NCI-H2171 (cell line): ENCODE measurements around the gene JAZF1.
"Not testable (repeated sequence)": the region's sequence is repeated elsewhere in the genome, so short reads cannot be mapped to it uniquely, and the experiment has no call there.

Source experiments
- DNase-seq: peaks from one replicate; lab custom pipeline; 2025; lab: John Stamatoyannopoulos, UW

Gene JAZF1

DNA sequence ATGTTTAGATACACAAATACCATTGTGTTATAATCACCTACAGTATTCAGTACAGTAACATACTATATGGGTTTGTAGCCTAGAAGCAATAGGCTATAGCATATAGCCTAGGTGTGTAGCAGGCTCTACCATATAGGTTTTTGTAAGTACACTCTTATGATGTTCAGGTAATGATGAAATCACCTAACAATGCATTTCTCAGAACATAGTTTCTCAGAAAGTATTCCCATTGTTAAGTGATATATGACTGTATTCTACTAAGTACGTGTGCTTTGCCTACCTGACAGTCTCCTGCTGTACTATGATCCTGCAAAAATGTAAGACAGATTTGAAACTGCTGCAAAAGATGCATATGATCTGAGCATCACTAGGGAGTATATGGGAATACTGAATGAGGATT is 137.9 kb downstream of the JAZF1 start:
- DNase-seq = no peak

DNA sequence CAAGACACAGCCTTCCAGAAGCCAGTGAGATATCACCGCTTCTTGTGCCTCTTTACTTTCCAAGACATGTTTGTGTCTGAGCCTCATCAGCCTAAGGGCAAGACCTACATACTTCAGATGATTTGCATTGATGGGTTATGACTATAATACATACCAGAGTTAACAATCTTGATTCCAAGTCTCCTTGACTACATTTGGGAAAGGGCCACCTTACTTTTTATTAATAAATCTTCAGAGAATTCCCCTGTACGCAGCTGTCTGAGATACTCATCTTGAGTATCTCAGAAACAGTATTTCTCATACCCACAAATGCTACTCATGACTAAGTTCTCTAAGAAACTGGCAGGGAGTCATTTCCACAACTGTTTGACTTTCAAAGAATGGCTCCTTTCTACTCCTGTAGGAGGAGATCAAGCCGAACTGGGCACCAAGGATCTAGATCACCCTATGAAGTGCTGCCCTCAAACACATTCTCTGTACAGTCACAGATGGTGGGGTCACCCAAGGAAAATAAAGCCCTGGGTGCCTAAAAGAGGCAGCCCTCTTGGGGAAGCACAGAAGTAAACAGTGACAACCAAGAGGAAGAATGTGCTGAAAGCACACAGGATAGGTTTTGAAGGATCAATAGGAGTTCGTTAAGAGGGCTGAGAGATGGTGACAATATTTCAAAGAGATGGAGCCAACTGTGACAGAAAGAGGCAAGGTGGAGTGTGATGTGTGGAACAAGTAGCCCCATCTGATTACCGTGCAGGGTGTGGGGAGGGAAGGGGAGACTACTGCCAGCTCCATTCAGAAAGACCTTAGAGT is 138.9 kb downstream of the JAZF1 start:
- DNase-seq = no peak

DNA sequence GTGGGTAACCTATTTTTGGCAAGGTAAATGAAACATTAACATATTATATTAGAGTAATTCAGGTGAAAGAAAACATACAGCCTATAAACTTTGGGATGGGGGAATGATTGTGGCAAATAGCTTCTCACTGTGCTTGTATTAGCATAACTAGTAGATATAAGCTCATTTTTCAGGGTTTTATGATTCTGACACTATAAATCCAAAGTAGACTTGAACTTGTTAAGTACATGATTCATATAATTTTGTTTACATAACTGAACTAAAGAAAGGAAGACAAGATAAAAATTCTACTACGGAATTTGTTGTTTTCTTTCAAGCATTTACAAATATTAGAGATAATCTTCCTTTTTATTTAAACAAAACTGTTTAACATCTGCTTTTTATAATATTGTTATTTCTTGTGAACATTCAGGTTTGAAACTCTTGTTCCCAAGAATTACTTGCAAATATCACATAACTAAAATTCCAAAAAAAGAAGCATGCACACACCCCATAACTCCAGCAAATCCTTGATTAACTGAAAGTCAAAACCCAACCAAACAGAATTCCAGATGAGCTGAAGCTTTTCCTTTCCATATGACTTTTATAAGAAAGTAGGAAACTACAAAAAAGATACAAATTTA is 142.3 kb downstream of the JAZF1 start:
- DNase-seq = no peak

DNA sequence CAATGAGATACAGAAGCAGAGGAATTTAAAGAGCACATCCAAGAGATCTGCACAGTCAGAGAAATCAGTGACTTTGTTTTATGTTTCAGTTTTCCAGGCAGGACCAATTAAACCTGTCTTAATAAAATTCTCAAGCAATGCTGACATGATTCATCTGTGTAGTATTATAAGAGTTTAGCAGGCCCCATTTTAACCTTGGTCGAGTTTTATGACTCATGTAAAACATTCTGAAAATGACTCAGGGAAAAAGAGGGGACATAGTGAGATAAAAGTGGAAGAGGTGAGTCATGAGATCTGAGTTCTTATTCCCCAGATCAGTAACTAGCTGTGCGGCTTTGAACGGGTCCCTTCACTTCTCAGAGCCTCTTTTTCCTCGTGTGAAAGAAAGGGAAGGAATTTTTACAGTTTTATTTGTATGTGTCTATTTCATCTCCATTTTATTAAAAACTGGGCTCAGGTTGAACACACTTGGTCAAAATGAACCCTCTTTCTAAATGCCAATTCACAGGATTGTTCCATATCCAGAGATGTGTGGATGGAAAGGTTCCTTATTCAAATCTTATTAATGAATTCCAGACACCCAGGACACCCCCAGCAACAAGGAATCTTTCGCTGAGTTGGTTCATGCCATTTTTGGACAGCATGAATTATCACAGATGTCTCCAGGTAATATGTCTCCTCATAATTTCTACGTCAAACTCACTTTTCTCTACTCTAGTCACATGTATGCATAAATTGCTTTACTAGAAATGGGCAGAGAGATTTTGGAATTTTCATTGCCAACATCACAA is 143.2 kb downstream of the JAZF1 start:
- DNase-seq = no peak

DNA sequence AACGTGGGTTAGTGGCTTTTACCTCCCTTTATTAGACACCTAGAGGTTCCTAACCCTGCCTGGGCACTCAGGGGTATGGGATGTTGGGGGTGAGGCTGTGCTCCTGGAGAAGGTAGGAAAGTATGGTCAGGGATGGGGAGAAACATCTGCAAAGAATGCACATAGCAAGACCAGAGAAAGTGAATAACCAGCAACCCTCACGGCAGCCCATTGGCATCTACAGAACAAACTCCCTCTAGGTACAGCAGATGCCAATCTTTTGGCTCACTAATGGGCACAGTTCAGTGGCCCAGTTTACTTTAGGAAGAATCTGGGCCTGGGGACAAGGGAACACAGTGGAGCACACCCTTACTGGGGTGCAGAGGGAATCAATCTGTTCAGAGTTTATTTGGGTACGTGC is 143.9 kb downstream of the JAZF1 start:
- no peak for DNase-seq

DNA sequence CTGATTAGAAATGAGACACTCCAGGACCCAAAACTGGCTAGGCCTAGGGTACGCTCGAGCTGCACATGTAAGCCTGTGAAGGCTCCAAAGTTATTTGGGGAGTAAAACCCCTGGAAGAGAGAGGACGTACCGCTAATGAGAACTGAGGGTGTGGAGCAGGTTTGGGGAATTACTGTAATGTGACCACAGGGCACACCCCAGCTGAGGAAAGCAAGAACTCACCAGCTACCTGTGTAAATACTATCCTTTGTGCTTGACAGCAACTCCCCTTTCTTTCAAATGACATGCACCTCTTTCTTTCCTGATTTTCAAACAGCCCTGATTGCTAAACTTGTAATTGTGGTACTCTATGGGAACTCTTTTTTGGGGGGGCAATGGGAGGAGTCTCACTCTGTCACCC is 147.2 kb downstream of the JAZF1 start:
- DNase-seq = no peak

DNA sequence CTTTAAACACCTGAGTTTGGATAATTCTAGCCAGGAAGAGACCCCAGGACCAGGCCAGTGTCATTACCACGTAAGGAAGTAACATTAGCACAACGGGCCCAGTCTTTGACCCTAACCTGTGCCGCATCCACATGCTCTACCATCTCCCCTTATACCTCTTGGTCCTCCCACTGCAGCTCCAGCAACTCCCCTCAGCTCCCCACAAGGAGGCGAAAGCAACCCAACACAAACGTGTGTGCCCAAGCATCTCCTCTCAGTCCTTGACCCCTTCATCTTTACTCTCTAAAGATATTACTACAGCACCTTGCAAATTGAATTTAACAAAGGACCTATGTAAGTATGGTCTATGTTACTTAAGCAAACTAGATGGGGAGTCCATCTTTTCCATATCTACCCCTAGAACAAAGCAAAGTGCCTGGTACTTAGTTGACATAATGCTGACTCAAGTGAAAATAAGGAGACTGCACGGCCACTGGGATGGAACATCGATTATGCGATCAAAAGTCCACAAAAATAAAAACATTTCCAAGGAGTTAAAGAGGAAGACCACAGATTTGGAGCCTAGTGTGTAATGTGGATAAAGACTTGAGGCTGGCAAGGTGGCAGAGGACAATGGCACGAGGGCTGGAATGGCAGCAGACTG is 147.7 kb downstream of the JAZF1 start:
- DNase-seq = no peak

DNA sequence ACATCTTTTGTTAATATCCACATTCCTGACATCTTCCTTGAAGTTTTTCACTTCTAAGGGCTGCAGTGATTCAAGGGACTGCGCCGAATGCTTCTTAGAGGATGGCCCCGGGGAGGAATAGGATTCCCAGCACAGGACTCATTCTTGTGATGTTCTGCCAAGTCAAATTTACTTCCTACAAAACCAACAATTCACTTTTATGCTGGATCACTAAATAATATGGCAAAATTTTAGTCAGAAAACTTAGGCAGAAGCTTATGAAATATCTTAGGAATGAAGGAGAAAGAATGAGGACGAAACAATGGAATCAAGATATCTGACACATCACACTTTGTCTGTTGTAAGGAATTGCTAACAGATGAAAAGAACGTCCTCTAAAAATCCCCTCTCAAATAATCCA is 151.5 kb downstream of the JAZF1 start:
- DNase-seq = no peak

DNA sequence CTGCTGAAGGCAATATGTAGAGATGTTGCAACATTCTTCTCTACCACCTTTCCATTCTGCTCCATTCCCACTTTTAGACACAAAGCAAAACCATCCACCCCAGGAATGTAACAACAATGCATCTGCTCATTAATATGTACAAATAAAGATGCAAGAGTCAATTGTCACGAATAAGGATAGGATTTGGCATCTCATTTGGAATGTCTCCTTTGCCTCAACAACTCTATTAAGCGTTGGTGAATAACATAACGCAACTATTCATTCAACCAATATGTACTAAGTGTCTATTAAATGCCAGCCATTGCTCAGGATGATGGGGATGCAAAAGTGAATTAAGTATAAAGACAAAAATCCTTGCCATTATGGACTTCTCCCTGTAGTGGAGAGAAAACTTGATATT is 152.1 kb downstream of the JAZF1 start:
- DNase-seq = no peak

DNA sequence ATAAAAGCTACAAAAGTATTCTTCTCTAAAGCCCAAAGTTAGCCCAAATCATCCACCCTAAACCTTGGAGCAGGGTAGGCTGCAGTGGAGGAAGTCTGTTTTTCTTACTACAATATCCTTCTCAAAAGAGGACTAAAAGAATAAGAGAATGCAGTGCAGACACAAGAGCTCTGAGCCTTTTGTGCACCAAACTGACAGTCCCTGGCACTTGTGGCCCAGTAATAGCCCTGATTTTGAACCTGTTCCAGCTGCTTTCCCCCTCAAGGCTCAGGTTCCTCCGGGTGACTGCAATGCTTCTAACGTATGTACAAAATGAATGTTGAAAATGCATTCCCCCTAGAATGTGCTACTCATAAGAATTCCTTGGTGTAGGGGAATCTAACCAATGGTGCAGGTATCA is 154.4 kb downstream of the JAZF1 start:
- no peak for DNase-seq

DNA sequence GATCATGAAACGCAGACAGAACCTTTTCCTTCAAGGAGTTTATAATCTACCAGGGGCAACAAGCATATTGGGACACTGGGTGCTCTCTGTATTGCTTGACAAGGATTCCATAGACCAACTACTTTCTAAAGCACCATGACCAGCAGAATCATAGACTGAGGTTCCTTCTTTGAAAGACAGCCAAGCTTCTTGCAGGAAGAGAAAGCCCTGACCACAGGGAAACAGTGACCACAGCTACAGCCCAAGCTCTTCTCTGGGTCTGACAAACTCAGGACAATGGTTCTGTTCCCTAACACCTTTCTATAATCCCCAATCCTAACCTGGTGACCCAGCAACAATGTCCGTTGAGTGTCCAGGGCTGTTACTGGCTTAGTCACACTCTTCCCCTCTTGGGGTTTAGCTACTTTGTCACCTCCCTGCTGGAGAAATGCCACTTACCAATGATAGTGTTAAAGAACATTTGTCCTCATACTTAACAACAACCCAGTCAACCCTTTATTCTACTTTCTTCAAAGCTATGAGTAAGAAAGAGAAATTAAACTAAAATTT is 155.7 kb downstream of the JAZF1 start:
- DNase-seq = no peak

DNA sequence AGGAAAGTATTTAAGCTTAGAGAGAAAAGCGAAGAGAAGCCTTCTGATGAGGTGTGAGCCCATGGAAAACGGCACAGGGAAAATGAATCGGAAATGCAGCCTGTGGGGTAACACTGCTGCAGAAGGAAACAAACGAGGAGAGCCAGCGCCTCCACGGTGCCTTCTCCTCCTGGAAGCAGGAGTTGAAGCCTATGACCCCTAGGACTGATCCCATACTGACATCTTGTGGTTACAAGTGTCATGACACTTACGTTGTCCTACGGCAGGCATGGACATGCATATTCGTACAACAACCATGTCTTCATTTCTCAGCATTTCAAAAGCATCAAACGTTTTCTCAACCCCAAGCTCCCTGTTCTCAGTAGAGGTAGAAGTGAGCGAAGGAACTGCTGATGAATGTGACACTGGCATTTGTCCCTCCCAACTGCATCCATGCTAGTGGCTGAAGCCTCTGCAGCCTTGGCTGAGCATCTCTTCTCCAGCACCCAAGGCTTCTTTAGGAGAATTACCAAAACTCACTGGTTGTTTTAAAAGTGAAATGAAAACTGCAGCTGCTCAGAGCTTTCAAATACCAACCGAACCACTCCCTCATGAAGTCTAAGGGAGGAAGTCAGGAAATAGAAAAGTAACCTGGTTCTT is 160.2 kb downstream of the JAZF1 start:
- peak; percentile 61 for DNase-seq

DNA sequence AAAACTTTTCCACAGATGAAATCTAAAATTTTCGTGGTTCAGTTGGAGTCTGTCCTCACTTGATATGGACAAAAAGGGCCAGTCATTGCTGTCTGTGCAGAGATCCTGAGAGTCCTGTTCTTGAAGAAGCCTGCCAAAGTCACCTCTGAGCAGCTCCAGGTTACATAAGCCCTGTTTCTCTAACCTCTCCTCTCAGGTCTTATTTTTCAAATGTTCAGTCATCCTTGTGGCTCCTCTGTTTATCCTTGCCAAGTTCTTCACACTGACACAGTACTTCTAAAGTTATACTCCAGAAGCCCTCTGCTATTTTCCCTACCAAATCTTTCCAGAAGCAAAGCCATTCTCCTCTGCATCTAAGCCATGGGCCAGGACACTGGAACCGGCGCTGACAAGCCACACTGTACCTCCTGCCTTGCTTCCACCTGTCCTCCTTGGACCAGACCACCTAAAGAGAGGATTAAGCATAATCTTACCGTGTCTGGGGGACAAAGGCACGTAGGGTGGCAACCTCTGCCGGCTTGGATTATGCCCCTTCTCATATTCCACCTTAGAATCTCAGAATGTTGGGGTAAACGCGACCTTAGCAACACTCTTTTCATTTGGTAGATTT is 161.6 kb downstream of the JAZF1 start:
- no peak for DNase-seq

DNA sequence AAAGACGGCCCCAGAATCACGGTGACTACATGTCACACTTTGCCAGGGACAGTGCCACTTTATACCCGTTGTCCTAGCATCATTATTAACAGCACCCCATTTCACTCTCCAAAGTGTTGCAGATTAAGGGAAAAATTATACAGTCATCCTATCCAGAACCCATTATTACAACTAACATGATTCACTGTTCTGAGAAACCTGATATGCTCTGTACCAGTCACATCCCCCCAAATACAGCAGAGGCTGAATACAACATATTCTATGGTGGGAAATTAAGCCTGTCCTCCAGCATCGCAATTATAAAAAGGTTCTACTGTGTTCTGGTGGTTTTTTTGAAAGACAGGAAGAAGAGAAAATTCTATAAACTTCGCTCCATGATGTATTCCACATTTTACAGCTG is 162.1 kb downstream of the JAZF1 start:
- no peak for DNase-seq

DNA sequence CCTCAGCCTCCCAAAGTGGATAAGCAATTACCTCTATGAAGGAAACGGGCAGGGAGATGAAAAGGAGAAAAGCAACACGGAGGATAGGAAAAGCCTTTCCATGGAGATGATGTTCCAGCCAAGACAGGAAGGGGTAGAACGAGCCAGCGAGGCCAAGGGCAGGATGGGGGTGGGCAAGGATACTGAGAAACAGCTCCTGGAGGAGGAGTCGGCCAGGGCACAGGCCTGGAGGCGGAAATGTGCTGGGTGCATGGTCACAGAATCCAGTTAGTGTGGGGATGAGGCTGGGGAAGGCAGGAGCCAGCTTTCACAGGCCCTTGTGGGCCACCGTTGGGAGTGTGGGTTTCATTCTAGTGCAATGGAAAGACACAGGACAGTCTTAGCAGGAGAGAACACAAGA is 162.6 kb downstream of the JAZF1 start:
- no peak for DNase-seq

DNA sequence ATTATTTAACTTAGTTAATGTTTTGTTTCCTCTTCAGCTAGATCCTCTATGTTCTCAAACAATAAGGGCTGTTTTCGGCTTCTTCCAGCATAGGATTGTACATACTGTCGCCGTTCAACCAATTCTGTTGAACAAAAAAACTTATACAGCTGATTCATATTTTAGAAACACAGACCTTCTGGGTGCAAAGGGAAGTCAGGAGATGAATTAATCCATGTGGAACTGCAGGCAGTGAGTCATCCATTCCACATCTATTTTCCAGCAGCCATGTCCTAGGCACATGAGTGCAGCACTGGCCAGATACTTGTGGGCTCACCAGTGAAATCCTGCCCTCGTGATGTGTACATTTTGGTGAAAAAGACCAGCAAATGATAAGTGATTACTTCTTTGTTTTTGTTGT is 163.2 kb downstream of the JAZF1 start:
- DNase-seq = no peak

DNA sequence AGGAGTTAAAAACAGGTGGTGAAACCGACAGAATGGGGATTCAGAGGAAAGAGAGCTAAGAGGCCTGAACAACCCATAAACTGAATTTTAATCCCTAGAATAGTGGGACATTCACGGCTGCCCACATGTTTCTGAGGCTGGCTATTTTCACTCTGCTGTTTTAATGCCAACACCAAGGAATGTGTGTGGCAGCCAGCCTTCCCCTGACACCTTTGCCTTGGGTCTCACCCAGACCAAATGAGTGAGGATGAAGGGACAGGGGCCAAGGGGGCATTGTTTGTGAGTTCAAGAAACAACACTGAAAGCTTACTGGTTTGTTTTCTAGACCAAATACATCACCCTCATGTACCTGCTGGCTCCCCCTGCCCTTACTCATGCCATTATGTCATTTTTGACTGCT is 164.3 kb downstream of the JAZF1 start:
- DNase-seq = no peak

DNA sequence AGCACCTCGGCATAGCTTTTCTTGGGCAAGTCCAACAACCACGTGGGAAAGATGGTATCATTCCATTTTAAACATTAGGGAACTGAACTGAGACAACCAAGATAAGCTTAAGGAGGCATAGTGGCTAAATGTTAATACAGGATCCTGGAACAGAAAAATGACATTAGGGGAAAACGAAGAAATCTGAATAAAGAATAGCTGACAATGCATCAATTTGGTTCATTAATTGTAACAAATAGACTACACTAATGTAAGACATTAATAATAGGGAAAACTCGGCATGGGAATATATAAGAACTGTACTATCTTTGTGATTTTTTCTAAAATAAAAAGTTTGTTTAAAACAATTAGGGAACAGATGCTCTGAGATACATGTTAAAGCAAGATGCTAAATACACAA is 165.4 kb downstream of the JAZF1 start:
- no peak for DNase-seq

DNA sequence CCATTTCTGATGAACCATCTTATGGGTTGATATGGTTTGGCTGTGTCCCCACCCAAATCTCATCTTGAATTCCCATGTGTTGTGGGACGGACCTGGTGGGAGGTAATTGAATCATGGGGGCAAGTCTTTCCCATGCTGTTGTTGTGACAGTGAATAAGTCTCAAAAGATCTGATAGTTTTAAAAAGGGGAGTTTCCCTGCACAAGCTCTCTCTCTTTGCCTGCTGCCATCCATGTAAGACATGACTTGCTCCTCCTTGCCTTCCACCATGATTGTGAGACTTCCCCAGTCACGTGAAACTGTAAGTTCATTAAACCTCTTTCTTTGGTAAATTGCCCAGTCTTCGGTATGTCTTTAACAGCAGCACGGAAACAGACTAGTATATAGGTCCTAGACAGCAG is 166.3 kb downstream of the JAZF1 start:
- DNase-seq = not testable (repeated sequence)

DNA sequence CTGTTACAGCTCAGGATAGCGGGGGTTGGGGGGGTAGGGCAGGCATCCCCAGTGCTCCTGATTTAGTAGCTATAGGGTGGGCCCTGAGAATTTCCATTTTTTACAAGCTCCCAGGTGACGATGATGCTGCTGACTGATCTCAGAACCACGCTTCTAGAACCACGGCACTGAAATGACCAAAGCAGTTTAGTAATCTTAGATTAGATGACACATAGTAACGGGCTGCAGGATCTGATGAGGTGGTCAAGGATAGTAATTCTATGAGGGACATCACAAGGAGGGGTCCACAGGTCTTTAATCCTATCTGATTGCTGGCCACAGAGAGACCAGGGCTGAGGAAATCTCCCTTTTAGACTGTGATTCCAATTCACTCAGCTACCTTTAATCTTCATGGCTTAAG is 167.2 kb downstream of the JAZF1 start:
- no peak for DNase-seq

DNA sequence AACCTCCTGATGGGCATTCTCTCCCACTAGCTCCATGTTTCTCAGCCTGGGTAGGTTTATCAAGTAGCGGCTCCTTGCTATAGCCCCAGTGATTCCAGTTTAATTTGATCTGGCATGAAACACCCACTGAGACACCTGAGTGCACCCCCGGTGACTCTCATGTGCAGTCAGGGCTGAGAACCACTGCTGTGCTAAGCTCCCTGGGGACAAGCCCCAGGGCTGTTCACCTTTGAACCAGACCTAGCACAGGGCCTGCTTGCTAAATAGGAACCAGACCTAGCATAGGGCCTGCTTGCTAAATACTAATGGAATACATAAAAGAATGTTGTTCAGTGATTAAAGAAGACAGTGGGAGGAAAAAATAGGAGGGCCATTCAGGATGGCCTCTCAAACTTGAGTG is 167.6 kb downstream of the JAZF1 start:
- DNase-seq = no peak
